Adrenal gland (tissue), 5 donors: ENCODE measurements around the gene COL23A1.

ENCODE experiments used
- CTCF ChIP-seq, 6 experiments: fragments of 450-650 bp in 4 of 6; fragments of 200-600 bp in 2 of 6; sonication (generic) in 1 of 6; IDR thresholded peaks; 1 replicate in 5 of 6; 2 replicates in 1 of 6; pipeline versions ENCODE4 v1.5.1 to v1.8.0; 2016 to 2021; ENCODE audit warnings: antibody characterized with exemption in 6 of 6, mild to moderate bottlenecking in 2 of 6, moderate library complexity in 1 of 6
- POLR2A ChIP-seq, 2 donors: fragments of 450-650 bp; IDR thresholded peaks; one replicate each; pipeline ENCODE4 v1.6.1; 2017; ENCODE audit warnings: antibody characterized with exemption in 2 of 2, mild to moderate bottlenecking in 2 of 2, moderate library complexity in 1 of 2
- donor health status: DM: no; HTN: no; CAD: no.

GRCh38 chr5:178238313-178238635 lies 351.9 kb downstream of the COL23A1 start:
- no peak for TF ChIP-seq CTCF (IDR thresholded peaks at IDR 0.05)
- no peak for TF ChIP-seq POLR2A (IDR thresholded peaks at IDR 0.05)
